ENCODE data around the gene TXNDC16. TPM values are rescaled to one million over a fixed set of nuclear protein-coding genes. Genes with fewer than 3 reads are reported as not detected.

The TXNDC16 gene
- total RNA-seq, 2 experiments from 2014 or later = 10.4 to 11.4 TPM

- Histone ChIP-seq H3K4me1 (ENCODE audit: insufficient read depth, low read length) (no peaks in the 10 kb centered on the region), H3K27me3 (ENCODE audit: control insufficient read depth in 1 of 2, insufficient read depth in 2 of 2, low read length in 2 of 2) (no peaks in the 10 kb centered on the region), H3K27ac (ENCODE audit: low read depth in 1 of 2, low read length in 2 of 2) (no peak overlapping the region), H3K9me3 (ENCODE audit: control insufficient read depth in 1 of 2, insufficient read depth in 1 of 2, low read length in 2 of 2) (no peaks in the 10 kb centered on the region), H3K4me3 (ENCODE audit: low read length) (no peak overlapping the region), H3K36me3 (ENCODE audit: insufficient read depth, low read length) (no peaks in the 10 kb centered on the region)
- H3K4me3 Mint-ChIP-seq = no peak overlapping the region
- CTCF ChIA-PET = no interaction called here
- DNase-seq (peak in 1 of 14 experiments; percentile 37), ATAC-seq (ENCODE audit: poor library complexity) (no peak)
- POLR2A ChIA-PET = no interaction called here
- H3K9me3 Mint-ChIP-seq = no peaks in the 10 kb centered on the region
- H3K4me1 Mint-ChIP-seq (ENCODE audit: low read depth) = no peaks in the 10 kb centered on the region
- no peak overlapping the region for H3K27ac Mint-ChIP-seq
- intact Hi-C loops (cut with DNase I, micrococcal nuclease) = no loop called here
- H3K27me3 Mint-ChIP-seq = no peaks in the 10 kb centered on the region
- no peaks in the 10 kb centered on the region for H3K36me3 Mint-ChIP-seq (ENCODE audit: low read depth)
- TF ChIP-seq CTCF (IDR thresholded peaks at IDR 0.05) = no peak
Observed at GRCh38 chr14:52413729-52414408, 138.4 kb downstream of the TXNDC16 start.

- Mint-ChIP-seq H3K4me1 (ENCODE audit: low read depth) (no peaks in the 10 kb centered on the region), H3K36me3 (ENCODE audit: low read depth) (no peaks in the 10 kb centered on the region), H3K27me3 (no peaks in the 10 kb centered on the region), H3K27ac (no peak overlapping the region), H3K9me3 (no peaks in the 10 kb centered on the region), H3K4me3 (no peak overlapping the region)
- H3K36me3 ChIP-seq (ENCODE audit: insufficient read depth, low read length) = no peaks in the 10 kb centered on the region
- DNase-seq (no peak), ATAC-seq (ENCODE audit: poor library complexity) (no peak)
- CTCF ChIA-PET = interaction anchor here (1.1 kb wide), 1 partner anchor 112 kb away, joined by 4 read pairs; no protein-coding TSS in a partner anchor
- no peak overlapping the region for H3K27ac ChIP-seq (ENCODE audit: low read depth in 1 of 2, low read length in 2 of 2)
- TF ChIP-seq CTCF (IDR thresholded peaks at IDR 0.05) = no peak
- no peaks in the 10 kb centered on the region for H3K9me3 ChIP-seq (ENCODE audit: control insufficient read depth in 1 of 2, insufficient read depth in 1 of 2, low read length in 2 of 2)
- intact Hi-C loops (cut with DNase I, micrococcal nuclease) = no loop called here
- H3K27me3 ChIP-seq (ENCODE audit: control insufficient read depth in 1 of 2, insufficient read depth in 2 of 2, low read length in 2 of 2) = no peaks in the 10 kb centered on the region
- POLR2A ChIA-PET = no interaction called here
- H3K4me3 ChIP-seq (ENCODE audit: low read length) = no peak overlapping the region
- no peaks in the 10 kb centered on the region for H3K4me1 ChIP-seq (ENCODE audit: insufficient read depth, low read length)
Observed at GRCh38 chr14:52412426-52412825, 139.9 kb downstream of the TXNDC16 start.

- intact Hi-C loops (cut with DNase I, micrococcal nuclease) = loop anchor here in 1 of 2 experiments (10.0 kb wide), 1 partner anchor 91 kb away; the partner anchor contains the start of gene PTGER2
- Histone ChIP-seq H3K36me3 (ENCODE audit: insufficient read depth, low read length) (no peaks in the 10 kb centered on the region), H3K4me1 (ENCODE audit: insufficient read depth, low read length) (peaks cover 27% of the 10 kb centered on the region), H3K9me3 (ENCODE audit: control insufficient read depth in 1 of 2, insufficient read depth in 1 of 2, low read length in 2 of 2) (no peaks in the 10 kb centered on the region), H3K27ac (ENCODE audit: low read depth in 1 of 2, low read length in 2 of 2) (no peak overlapping the region), H3K4me3 (ENCODE audit: low read length) (no peak overlapping the region), H3K27me3 (ENCODE audit: control insufficient read depth in 1 of 2, insufficient read depth in 2 of 2, low read length in 2 of 2) (no peaks in the 10 kb centered on the region)
- ChIA-PET CTCF (no interaction called here), POLR2A (interaction anchor here (0.8 to 1.1 kb wide), 2 partner anchors 13 to 119 kb away, joined by 3 to 4 read pairs; no protein-coding TSS in a partner anchor)
- Mint-ChIP-seq H3K27me3 (no peaks in the 10 kb centered on the region), H3K4me1 (ENCODE audit: low read depth) (peaks cover 46% of the 10 kb centered on the region), H3K4me3 (no peak overlapping the region), H3K27ac (no peak overlapping the region), H3K36me3 (ENCODE audit: low read depth) (no peaks in the 10 kb centered on the region), H3K9me3 (no peaks in the 10 kb centered on the region)
- DNase-seq = no peak
- TF ChIP-seq CTCF (IDR thresholded peaks at IDR 0.05) = no peak
- ATAC-seq (ENCODE audit: poor library complexity) = no peak
Observed at GRCh38 chr14:52405314-52405713, 147.0 kb downstream of the TXNDC16 start.

Measured in CD4-positive, alpha-beta T cell (primary cell).